Fibroblast of mammary gland (primary cell): ENCODE results near the gene CC2D1A.

Source experiments
- DNase-seq: peaks from one replicate; pipeline ENCODE4 v3.0.0-alpha.2; 2010; ENCODE audit warnings: low read depth
- H3K4me3 ChIP-seq: 2 replicates; pipeline ENCODE4 v1.5.1; 2011; ENCODE audit warnings: low read depth, mild to moderate bottlenecking, low read length, moderate library complexity; ENCODE audit not compliant: control insufficient read depth
- CTCF ChIP-seq: conservative IDR thresholded peaks from 2 replicates; pipeline ENCODE4 v1.5.1; 2011; ENCODE audit warnings: low read depth, low read length, inconsistent platforms; ENCODE audit not compliant: control insufficient read depth, insufficient read depth

The CC2D1A gene

DNA sequence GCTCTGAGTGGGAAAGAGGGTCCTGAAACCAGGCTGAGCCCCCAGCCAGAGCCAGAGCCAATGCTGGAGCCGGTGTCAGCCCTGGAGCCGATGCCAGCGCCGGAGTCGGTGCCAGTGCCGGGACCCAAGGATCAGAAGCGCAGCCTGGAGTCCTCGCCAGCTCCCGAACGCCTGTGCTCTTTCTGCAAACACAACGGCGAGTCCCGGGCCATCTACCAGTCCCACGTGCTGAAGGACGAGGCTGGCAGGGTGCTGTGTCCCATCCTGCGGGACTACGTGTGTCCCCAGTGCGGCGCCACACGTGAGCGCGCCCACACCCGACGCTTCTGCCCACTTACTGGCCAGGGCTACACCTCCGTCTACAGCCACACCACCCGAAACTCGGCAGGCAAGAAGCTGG is 28.7 kb upstream of the CC2D1A start:
- TF ChIP-seq CTCF: no peak
- DNase-seq: no peak
- no peak overlapping the region for H3K4me3 ChIP-seq

DNA sequence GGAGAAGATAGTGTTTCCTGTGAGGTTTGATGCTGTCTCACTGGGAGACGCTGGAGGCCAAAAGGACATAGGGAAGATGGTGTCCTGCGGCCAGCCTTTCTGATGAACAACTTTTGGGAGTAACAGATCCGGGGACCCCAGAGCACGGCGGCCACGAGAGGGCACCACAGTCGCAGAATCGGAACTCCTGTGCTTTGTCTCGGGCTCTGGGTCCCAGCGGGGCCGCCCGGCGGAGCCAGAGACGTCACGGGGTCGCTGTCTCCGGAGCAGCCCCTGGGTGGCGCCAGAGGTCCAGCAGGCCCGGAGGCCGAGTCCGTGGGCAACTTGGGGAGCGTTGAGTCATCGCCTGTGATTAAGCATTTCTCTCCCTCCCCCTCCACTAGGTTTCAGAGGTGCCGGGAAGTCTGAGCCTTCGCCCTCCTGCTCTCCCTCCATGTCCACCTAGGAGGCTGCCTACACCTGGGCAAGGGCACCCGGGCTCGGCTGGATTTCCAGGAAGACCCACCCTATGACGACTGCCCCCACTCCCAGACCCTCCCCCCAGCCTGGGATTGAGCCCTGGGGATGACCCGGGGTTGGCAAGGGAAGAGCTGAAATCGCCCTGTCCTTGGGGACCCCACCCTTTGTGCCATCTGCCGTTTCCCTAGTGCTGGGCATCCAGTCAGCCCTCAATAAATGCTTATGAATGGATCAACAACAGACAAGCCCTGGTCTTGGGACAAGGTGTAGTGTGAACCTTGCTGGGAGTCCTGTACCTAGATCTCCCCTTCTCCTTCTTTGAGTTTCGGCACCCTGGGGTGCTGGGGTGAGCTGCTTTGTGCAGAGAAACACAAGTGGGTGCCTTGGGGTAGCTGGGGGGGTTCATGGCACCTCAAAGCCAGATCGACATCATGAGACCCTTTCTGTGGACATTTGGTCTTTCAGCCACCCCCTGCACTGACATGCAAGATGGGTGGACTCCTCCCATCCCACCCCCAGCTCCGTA is 25.6 kb upstream of the CC2D1A start:
- peak overlapping the region; percentile 23 for H3K4me3 ChIP-seq
- DNase-seq: peak; percentile 95
- TF ChIP-seq CTCF: peak; percentile 87

DNA sequence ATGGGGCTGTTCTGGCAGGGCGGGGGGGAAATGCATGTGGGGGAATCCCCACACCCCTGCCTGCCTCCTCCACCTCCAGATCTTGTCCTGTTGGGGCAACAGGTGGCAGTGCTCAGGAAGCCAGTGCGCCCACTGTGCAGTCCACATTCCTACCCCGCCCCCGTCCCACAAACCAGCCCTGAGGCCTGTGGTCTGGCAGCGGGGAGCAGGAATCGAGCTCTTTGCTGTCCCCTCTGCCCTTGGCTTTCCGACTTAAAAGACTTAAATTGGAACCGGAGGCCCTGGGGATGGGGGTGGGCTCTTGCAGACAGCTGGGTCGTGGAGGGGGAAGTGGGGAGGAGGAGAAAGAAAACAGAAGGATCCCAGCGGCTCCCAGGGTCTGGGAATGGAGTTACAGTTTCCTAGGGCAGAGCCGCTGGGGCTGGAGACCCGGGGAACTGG is 24.7 kb upstream of the CC2D1A start:
- TF ChIP-seq CTCF: no peak
- no peak for DNase-seq
- H3K4me3 ChIP-seq: no peak overlapping the region

- TF ChIP-seq CTCF: no peak
- peak; percentile 38 for DNase-seq
- no peak overlapping the region for H3K4me3 ChIP-seq
These were observed 24.1 kb upstream of the CC2D1A start for GRCh38 chr19:13881692-13882418.

- TF ChIP-seq CTCF: no peak
- no peak overlapping the region for H3K4me3 ChIP-seq
- DNase-seq: no peak
These were observed 23.6 kb upstream of the CC2D1A start for GRCh38 chr19:13882419-13882795.

DNA sequence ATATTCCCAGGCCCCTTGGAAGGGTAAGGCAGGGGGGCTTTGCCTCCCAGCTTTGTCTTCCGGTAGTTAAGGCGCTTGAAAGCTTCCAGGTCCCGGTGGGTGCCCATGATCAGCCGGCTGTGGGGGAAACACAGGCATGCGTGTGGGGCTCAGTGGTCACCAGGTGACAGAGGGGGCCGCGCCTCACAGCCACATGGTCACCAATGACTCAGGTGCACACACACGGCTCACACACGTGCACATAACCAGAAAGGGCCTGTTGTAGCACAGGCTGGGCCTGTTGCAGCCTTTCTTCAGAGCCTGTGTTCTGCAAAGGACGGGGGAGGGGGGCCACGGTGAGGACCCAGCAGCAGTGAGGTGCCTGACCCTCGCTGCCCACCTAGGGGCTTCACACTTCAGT is 23.2 kb upstream of the CC2D1A start:
- DNase-seq: no peak
- no peak for TF ChIP-seq CTCF
- no peak overlapping the region for H3K4me3 ChIP-seq
